Natural killer cell (primary cell): ENCODE results near the gene SPP2. TPM values are rescaled to one million over a fixed set of nuclear protein-coding genes. Genes with fewer than 3 reads are reported as not detected.

Experiments used
- ATAC-seq, 3 donors: fragments of 150-1000 bp in 2 of 3; fragments of 200-7000 bp in 1 of 3; cut with Tn5 transposase; 1 replicate in 1 of 3; 2 replicates in 2 of 3; pipeline ENCODE4 v1.10.0; 2021; ENCODE audit warnings: mild to moderate bottlenecking in 2 of 3, moderate library complexity in 2 of 3
- DNase-seq, 2 donors: peaks; one replicate each; pipeline versions ENCODE4 v3.0.0 to v3.0.0-alpha.2; 2013 to 2021; ENCODE audit warnings: mixed read lengths in 1 of 2
- H3K27ac ChIP-seq: one replicate; pipeline ENCODE4 v1.5.1; 2013; ENCODE audit warnings: mild to moderate bottlenecking, low read length
- H3K27me3 ChIP-seq: one replicate; pipeline ENCODE4 v1.6.1; 2013; ENCODE audit warnings: low read length; ENCODE audit not compliant: control insufficient read depth, insufficient read depth
- H3K36me3 ChIP-seq: one replicate; pipeline ENCODE4 v1.6.1; 2013; ENCODE audit warnings: low read length; ENCODE audit not compliant: control insufficient read depth, insufficient read depth
- H3K4me1 ChIP-seq: one replicate; pipeline ENCODE4 v1.6.1; 2013; ENCODE audit warnings: low read length; ENCODE audit not compliant: control insufficient read depth, insufficient read depth
- H3K4me3 ChIP-seq: one replicate; pipeline ENCODE4 v1.5.1; 2013; ENCODE audit warnings: low read length
- H3K9me3 ChIP-seq: one replicate; pipeline ENCODE4 v1.6.1; 2013; ENCODE audit warnings: low read length; ENCODE audit not compliant: control insufficient read depth, insufficient read depth
- H3K27ac Mint-ChIP-seq, 2 donors: one replicate each; pipeline ENCODE4 v1.8.0; 2022; ENCODE audit warnings: mild to moderate bottlenecking in 2 of 2, mixed read lengths in 2 of 2, moderate library complexity in 1 of 2
- H3K27me3 Mint-ChIP-seq, 2 donors: one replicate each; pipeline ENCODE4 v1.8.0; 2022; ENCODE audit warnings: low read depth in 2 of 2, mixed read lengths in 2 of 2
- H3K36me3 Mint-ChIP-seq: one replicate; pipeline ENCODE4 v1.8.0; 2022; ENCODE audit warnings: mixed read lengths
- H3K4me1 Mint-ChIP-seq, 2 donors: one replicate each; pipeline ENCODE4 v1.8.0; 2022; ENCODE audit warnings: mixed read lengths in 2 of 2
- H3K4me3 Mint-ChIP-seq: one replicate; pipeline ENCODE4 v1.8.0; 2022; ENCODE audit warnings: mild to moderate bottlenecking, moderate library complexity, mixed read lengths
- H3K9me3 Mint-ChIP-seq, 2 donors: one replicate each; pipeline ENCODE4 v1.8.0; 2022; ENCODE audit warnings: mixed read lengths in 2 of 2
- WGBS: methylation state at CpG from one replicate; pipeline ENCODE4 v1.1.7; 2013; ENCODE audit warnings: missing lambda C conversion rate; ENCODE audit not compliant: insufficient coverage; 5-methylcytosine and 5-hydroxymethylcytosine counted together
- intact Hi-C: fragments of 100-400 bp; cut with micrococcal nuclease; formaldehyde crosslinking; loops from one replicate; pipeline ENCODE4 v1.14.2; 2022
- total RNA-seq, 4 donors: library from RNA; stranded (reverse); fragments of 120-200 nt in 1 of 4; gene quantifications; one replicate each; pipeline versions ENCODE4 v1.2.3 to v1.2.4, GENCODE V29; 2013 to 2022
- TF ChIP-seq, protein P1 (sequence below): fragments of 200-600 bp; IDR thresholded peaks from one replicate; pipeline ENCODE4 v1.8.0; 2022; ENCODE audit warnings: antibody characterized with exemption

SPP2 gene
- total RNA-seq, 3 donors from 2014 or later (not counting 1 experiment from before 2014, with no cell fraction given) = not detected

DNA sequence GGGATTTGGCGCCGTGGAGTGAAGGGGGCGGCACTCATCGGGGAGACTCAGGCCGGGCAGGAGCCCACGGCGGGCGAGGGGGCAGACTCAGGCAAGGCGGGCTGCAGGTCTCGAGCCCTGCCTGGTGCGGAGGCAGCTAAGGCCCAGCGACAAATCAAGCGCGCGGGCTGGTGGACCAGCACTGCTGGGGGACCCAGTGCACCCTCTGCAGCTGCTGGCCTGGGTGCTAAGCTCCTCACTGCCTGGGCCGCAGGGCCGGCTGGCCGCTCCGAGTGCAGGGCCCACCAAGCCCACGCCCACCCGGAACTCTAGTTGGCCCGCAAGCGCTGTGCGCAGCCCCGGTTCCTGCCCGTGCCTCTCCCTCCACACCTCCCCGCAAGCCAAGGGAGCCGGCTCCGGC lies 26.2 kb upstream of the SPP2 start:
- no peak overlapping the region for H3K27ac ChIP-seq
- H3K9me3 ChIP-seq = peaks cover 5% of the 10 kb centered on the region
- H3K27me3 ChIP-seq = no peaks in the 10 kb centered on the region
- intact Hi-C loops = no loop called here
- Mint-ChIP-seq H3K27me3 (no peaks in the 10 kb centered on the region), H3K27ac (peak overlapping the region in 1 of 2 donors; percentile 27), H3K36me3 (no peaks in the 10 kb centered on the region), H3K4me3 (no peak overlapping the region), H3K4me1 (peaks cover 47 to 69% of the 10 kb centered on the region in 2 donors), H3K9me3 (peaks cover 5 to 8% of the 10 kb centered on the region in 2 donors)
- H3K4me1 ChIP-seq = peaks cover 53% of the 10 kb centered on the region
- H3K4me3 ChIP-seq = no peak overlapping the region
- 94% methylated on average over 29 of the region's 29 CpGs for WGBS
- no peaks in the 10 kb centered on the region for H3K36me3 ChIP-seq
- ATAC-seq (no peak), DNase-seq (no peak)
- TF ChIP-seq, protein P1, sequence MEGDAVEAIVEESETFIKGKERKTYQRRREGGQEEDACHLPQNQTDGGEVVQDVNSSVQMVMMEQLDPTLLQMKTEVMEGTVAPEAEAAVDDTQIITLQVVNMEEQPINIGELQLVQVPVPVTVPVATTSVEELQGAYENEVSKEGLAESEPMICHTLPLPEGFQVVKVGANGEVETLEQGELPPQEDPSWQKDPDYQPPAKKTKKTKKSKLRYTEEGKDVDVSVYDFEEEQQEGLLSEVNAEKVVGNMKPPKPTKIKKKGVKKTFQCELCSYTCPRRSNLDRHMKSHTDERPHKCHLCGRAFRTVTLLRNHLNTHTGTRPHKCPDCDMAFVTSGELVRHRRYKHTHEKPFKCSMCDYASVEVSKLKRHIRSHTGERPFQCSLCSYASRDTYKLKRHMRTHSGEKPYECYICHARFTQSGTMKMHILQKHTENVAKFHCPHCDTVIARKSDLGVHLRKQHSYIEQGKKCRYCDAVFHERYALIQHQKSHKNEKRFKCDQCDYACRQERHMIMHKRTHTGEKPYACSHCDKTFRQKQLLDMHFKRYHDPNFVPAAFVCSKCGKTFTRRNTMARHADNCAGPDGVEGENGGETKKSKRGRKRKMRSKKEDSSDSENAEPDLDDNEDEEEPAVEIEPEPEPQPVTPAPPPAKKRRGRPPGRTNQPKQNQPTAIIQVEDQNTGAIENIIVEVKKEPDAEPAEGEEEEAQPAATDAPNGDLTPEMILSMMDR = no peak

DNA sequence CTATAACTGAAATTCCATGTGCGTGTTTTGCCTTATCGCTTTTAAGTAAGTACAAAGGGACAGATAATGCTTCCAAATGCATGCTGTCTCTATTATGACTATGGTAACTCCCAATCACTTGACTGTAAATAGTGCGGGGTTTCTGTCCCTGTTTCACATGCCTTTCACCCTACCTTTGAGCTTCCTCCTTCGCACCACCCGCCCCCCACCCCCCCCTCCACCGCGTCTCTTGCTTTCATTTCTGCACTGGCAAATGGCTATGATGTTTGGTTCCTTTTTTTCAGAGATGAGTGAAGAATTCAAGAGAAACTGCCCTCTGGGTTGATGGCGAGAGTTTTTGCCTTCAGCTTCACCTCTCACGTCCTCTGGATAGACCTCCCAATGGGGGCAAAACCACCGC lies 25.0 kb upstream of the SPP2 start:
- H3K4me3 Mint-ChIP-seq = peak overlapping the region; percentile 88
- peak in 1 of 2 donors; percentile 67 for DNase-seq
- peaks cover 52 to 72% of the 10 kb centered on the region in 2 donors for H3K4me1 Mint-ChIP-seq
- Histone ChIP-seq H3K27me3 (no peaks in the 10 kb centered on the region), H3K9me3 (peaks cover 5% of the 10 kb centered on the region), H3K27ac (peak overlapping the region; percentile 88), H3K36me3 (no peaks in the 10 kb centered on the region), H3K4me1 (peaks cover 53% of the 10 kb centered on the region), H3K4me3 (peak overlapping the region; percentile 8)
- H3K27ac Mint-ChIP-seq = peak overlapping the region; percentile 85 to 91
- intact Hi-C loops = no loop called here
- ATAC-seq = peak; percentile 67 to 84 (median 72)
- TF ChIP-seq, protein P1 = no peak
- H3K9me3 Mint-ChIP-seq = peaks cover 5 to 8% of the 10 kb centered on the region in 2 donors
- WGBS = 18% methylated on average over 6 of the region's 10 CpGs
- no peaks in the 10 kb centered on the region for H3K27me3 Mint-ChIP-seq
- no peaks in the 10 kb centered on the region for H3K36me3 Mint-ChIP-seq

DNA sequence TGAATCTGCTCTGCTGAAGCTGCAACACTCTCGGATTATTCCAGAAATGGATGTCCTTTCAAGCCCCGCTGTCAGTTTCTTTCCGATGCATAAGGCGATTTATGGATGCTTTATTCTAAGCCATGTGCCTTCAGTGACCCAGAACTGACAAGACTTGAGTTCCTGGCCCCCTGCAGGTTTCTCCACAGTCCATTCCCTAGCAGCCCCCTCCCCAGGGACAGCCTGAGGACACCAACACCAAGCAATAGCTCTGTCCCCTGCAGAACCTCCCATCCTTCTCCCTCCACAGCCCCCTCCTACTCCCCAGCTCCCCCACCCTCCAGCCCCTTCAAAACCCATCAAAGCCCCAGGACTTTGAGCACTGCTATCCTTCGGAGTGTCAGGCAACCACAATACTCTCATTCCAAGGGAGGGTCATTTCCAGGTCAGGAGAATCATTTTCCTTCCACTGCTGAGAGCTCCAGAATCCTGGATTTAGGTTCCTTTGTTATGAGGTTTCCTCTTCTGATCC lies 24.6 kb upstream of the SPP2 start:
- 37% methylated on average over 5 of the region's 5 CpGs for WGBS
- Mint-ChIP-seq H3K27ac (peak overlapping the region; percentile 85 to 91), H3K27me3 (no peaks in the 10 kb centered on the region), H3K4me1 (peaks cover 57 to 77% of the 10 kb centered on the region in 2 donors), H3K9me3 (peaks cover 5 to 8% of the 10 kb centered on the region in 2 donors), H3K36me3 (no peaks in the 10 kb centered on the region), H3K4me3 (peak overlapping the region; percentile 88)
- no peaks in the 10 kb centered on the region for H3K36me3 ChIP-seq
- peaks cover 57% of the 10 kb centered on the region for H3K4me1 ChIP-seq
- H3K27me3 ChIP-seq = no peaks in the 10 kb centered on the region
- peak overlapping the region; percentile 8 for H3K4me3 ChIP-seq
- TF ChIP-seq, protein P1 = no peak
- intact Hi-C loops = no loop called here
- H3K9me3 ChIP-seq = peaks cover 5% of the 10 kb centered on the region
- peak overlapping the region; percentile 88 for H3K27ac ChIP-seq
- ATAC-seq = peak in 2 of 3 donors; percentile 15 to 30
- no peak for DNase-seq
